Urinary bladder (tissue), 4 donors: ENCODE measurements around the gene SCNN1B. TPM values are rescaled to one million over a fixed set of nuclear protein-coding genes. Genes with fewer than 3 reads are reported as not detected.
A peak's percentile ranks its signal among the peaks of the same experiment; 100 is the strongest.

Experiments used
- DNase-seq: peaks from one replicate; pipeline ENCODE4 v3.0.0-alpha.2; 2015; ENCODE audit errors: extremely low spot score
- H3K27ac ChIP-seq: one replicate; pipeline ENCODE4 v1.5.1; 2013; ENCODE audit warnings: low read depth, mild to moderate bottlenecking, moderate library complexity
- H3K36me3 ChIP-seq: one replicate; pipeline ENCODE4 v1.6.1; 2013; ENCODE audit warnings: mild to moderate bottlenecking, moderate library complexity; ENCODE audit not compliant: insufficient read depth
- H3K4me1 ChIP-seq: one replicate; pipeline ENCODE4 v1.6.1; 2013; ENCODE audit warnings: mild to moderate bottlenecking, moderate library complexity; ENCODE audit not compliant: insufficient read depth
- H3K4me3 ChIP-seq: one replicate; pipeline ENCODE4 v1.5.1; 2013; ENCODE audit warnings: low read depth, low read length
- WGBS: extraction: QIAGEN DNeasy Blood & Tissue Kit; methylation state at CpG from one replicate; pipeline ENCODE4 v1.1.7; 2013; 5-methylcytosine and 5-hydroxymethylcytosine counted together
- polyA plus RNA-seq: library from polyadenylated mRNA; stranded (reverse); fragments of 200-250 nt; gene quantifications from one replicate; pipeline ENCODE4 v1.2.3, GENCODE V29; 2013
- total RNA-seq: library from RNA; depleted of rRNA; stranded (reverse); fragments of >200 nt; gene quantifications from one replicate; pipeline ENCODE4 v1.2.3, GENCODE V29; 2014
- donor health status: healthy with polysubstance abuse.
- donor health status: healthy.

Gene SCNN1B
- total and polyA plus RNA-seq, 2 donors = 3.0 to 6.0 TPM

GRCh38 chr16:23408242-23408822 is 106.2 kb downstream of the SCNN1B start:
- WGBS = 94% methylated on average over 21 of the region's 21 CpGs
- DNase-seq = no peak
- Histone ChIP-seq H3K27ac (no peak overlapping the region), H3K4me3 (no peak overlapping the region), H3K4me1 (no peaks in the 10 kb centered on the region), H3K36me3 (no peaks in the 10 kb centered on the region)

- H3K36me3 ChIP-seq = no peaks in the 10 kb centered on the region
- no peak overlapping the region for H3K27ac ChIP-seq
- H3K4me3 ChIP-seq = no peak overlapping the region
- WGBS = 72% methylated on average over 7 of the region's 7 CpGs
- H3K4me1 ChIP-seq = no peaks in the 10 kb centered on the region
- DNase-seq = no peak
These were observed 106.8 kb downstream of the SCNN1B start for GRCh38 chr16:23408823-23409298.

GRCh38 chr16:23409522-23409921 is 107.4 kb downstream of the SCNN1B start:
- H3K4me3 ChIP-seq = no peak overlapping the region
- no peak overlapping the region for H3K27ac ChIP-seq
- no peak for DNase-seq
- no peaks in the 10 kb centered on the region for H3K36me3 ChIP-seq
- 87% methylated on average over 2 of the region's 2 CpGs for WGBS
- no peaks in the 10 kb centered on the region for H3K4me1 ChIP-seq

- 84% methylated on average over 4 of the region's 4 CpGs for WGBS
- Histone ChIP-seq H3K4me3 (no peak overlapping the region), H3K4me1 (no peaks in the 10 kb centered on the region), H3K27ac (no peak overlapping the region), H3K36me3 (no peaks in the 10 kb centered on the region)
- no peak for DNase-seq
These were observed 108.1 kb downstream of the SCNN1B start for GRCh38 chr16:23410176-23410575.

- no peak for DNase-seq
- no peaks in the 10 kb centered on the region for H3K4me1 ChIP-seq
- no peak overlapping the region for H3K27ac ChIP-seq
- no peak overlapping the region for H3K4me3 ChIP-seq
- peaks cover 2% of the 10 kb centered on the region for H3K36me3 ChIP-seq
- WGBS = 93% methylated on average over 6 of the region's 6 CpGs
These were observed 112.6 kb downstream of the SCNN1B start for GRCh38 chr16:23414731-23415130.

- Histone ChIP-seq H3K36me3 (peaks cover 2% of the 10 kb centered on the region), H3K4me1 (no peaks in the 10 kb centered on the region), H3K27ac (no peak overlapping the region), H3K4me3 (no peak overlapping the region)
- WGBS = 91% methylated on average over 7 of the region's 7 CpGs
- DNase-seq = no peak
These were observed 114.7 kb downstream of the SCNN1B start for GRCh38 chr16:23416816-23417215.

- DNase-seq = no peak
- no peaks in the 10 kb centered on the region for H3K4me1 ChIP-seq
- peaks cover 2% of the 10 kb centered on the region for H3K36me3 ChIP-seq
- H3K4me3 ChIP-seq = no peak overlapping the region
- H3K27ac ChIP-seq = no peak overlapping the region
- 72% methylated on average over 5 of the region's 5 CpGs for WGBS
These were observed 117.9 kb downstream of the SCNN1B start for GRCh38 chr16:23420011-23420410.

GRCh38 chr16:23423496-23424049 is 121.5 kb downstream of the SCNN1B start:
- 12% methylated on average over 11 of the region's 11 CpGs for WGBS
- Histone ChIP-seq H3K4me1 (no peaks in the 10 kb centered on the region), H3K4me3 (no peak overlapping the region), H3K36me3 (no peaks in the 10 kb centered on the region), H3K27ac (peak overlapping the region; percentile 87)
- peak; percentile 53 for DNase-seq

GRCh38 chr16:23424292-23424958 is 122.3 kb downstream of the SCNN1B start:
- H3K4me3 ChIP-seq = no peak overlapping the region
- no peaks in the 10 kb centered on the region for H3K36me3 ChIP-seq
- no peaks in the 10 kb centered on the region for H3K4me1 ChIP-seq
- 79% methylated on average over 14 of the region's 14 CpGs for WGBS
- DNase-seq = no peak
- peak overlapping the region; percentile 32 for H3K27ac ChIP-seq

GRCh38 chr16:23428351-23428750 is 126.2 kb downstream of the SCNN1B start:
- DNase-seq = no peak
- 84% methylated on average over 2 of the region's 2 CpGs for WGBS
- no peak overlapping the region for H3K4me3 ChIP-seq
- H3K27ac ChIP-seq = no peak overlapping the region
- H3K36me3 ChIP-seq = no peaks in the 10 kb centered on the region
- no peaks in the 10 kb centered on the region for H3K4me1 ChIP-seq

Other genes starting within 250 kb of the SCNN1B start
- gene USP31, start 152.8 kb upstream of the SCNN1B start, total RNA-seq = 27.4 TPM
- gene USP31, start 152.8 kb upstream of the SCNN1B start, polyA plus RNA-seq = 3.7 TPM
- gene SCNN1G, start 119.6 kb upstream of the SCNN1B start, total RNA-seq = 2.4 TPM
- gene SCNN1G, start 119.6 kb upstream of the SCNN1B start, polyA plus RNA-seq = 0.61 TPM
- 25.6 TPM for gene COG7, start 150.9 kb downstream of the SCNN1B start, total RNA-seq
- gene COG7, start 150.9 kb downstream of the SCNN1B start, polyA plus RNA-seq = 16.6 TPM
- 43.7 TPM for gene GGA2, start 208.2 kb downstream of the SCNN1B start, total RNA-seq
- 23.4 TPM for gene GGA2, start 208.2 kb downstream of the SCNN1B start, polyA plus RNA-seq